Ishikawa (cell line): Measurements from ENCODE around the gene OR10X1.

ENCODE experiments used
- CEBPB ChIP-seq: IDR thresholded peaks from 2 replicates; pipeline ENCODE4 v1.6.1; 2012
- CREB1 ChIP-seq: IDR thresholded peaks from 2 replicates; pipeline ENCODE4 v1.6.1; 2012; ENCODE audit warnings: low read depth
- EP300 ChIP-seq: IDR thresholded peaks from 2 replicates; pipeline ENCODE4 v1.6.1; 2012; ENCODE audit warnings: borderline replicate concordance
- FOXM1 ChIP-seq: IDR thresholded peaks from 2 replicates; pipeline ENCODE4 v1.6.1; 2012; ENCODE audit warnings: low read depth, borderline replicate concordance
- NFIC ChIP-seq: IDR thresholded peaks from 2 replicates; pipeline ENCODE4 v1.6.1; 2012
- RAD21 ChIP-seq: IDR thresholded peaks from 2 replicates; pipeline ENCODE4 v1.6.1; 2012; ENCODE audit warnings: low read depth
- TAF1 ChIP-seq: IDR thresholded peaks from 2 replicates; pipeline ENCODE4 v1.6.1; 2012; ENCODE audit warnings: low read depth, mild to moderate bottlenecking
- TCF12 ChIP-seq: IDR thresholded peaks from 2 replicates; pipeline ENCODE4 v1.6.1; 2012; ENCODE audit warnings: low read depth
- TEAD4 ChIP-seq: IDR thresholded peaks from 2 replicates; pipeline ENCODE4 v1.6.1; 2012
- YY1 ChIP-seq: IDR thresholded peaks from 2 replicates; pipeline ENCODE4 v1.6.1; 2012; ENCODE audit warnings: low read depth
- ZBTB7A ChIP-seq: IDR thresholded peaks from 2 replicates; pipeline ENCODE4 v1.6.1; 2012; ENCODE audit warnings: low read depth
- TF ChIP-seq, protein P1 (sequence below): IDR thresholded peaks from 2 replicates; pipeline ENCODE4 v1.6.1; 2012; ENCODE audit warnings: low read depth, mild to moderate bottlenecking
- TF ChIP-seq, protein P2 (sequence below): IDR thresholded peaks from 2 replicates; pipeline ENCODE4 v1.6.1; 2012

DNA sequence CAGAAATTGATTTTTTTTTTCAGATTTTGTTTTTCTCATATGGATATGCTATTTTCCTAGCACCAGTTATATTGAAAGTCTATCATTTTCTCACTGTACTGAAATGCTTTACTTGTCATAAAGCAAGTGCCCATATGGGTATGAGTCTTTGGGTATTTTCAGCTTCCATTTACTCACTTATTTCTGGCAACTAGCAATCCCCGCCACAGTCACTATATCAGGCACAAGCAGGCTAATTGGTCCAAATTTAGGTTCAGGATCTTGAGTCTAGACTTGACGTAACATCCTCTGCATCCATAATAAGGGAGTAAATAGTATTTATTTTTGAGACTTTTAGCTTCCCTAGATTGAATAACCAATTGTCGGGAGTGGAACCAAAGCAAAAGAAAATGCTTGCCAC is 2.1 kb downstream of the OR10X1 start:
- no peak for TF ChIP-seq CEBPB
- no peak for TF ChIP-seq TEAD4
- TF ChIP-seq ZBTB7A: no peak
- TF ChIP-seq TAF1: no peak
- TF ChIP-seq RAD21: no peak
- TF ChIP-seq YY1: no peak
- TF ChIP-seq, protein P1, sequence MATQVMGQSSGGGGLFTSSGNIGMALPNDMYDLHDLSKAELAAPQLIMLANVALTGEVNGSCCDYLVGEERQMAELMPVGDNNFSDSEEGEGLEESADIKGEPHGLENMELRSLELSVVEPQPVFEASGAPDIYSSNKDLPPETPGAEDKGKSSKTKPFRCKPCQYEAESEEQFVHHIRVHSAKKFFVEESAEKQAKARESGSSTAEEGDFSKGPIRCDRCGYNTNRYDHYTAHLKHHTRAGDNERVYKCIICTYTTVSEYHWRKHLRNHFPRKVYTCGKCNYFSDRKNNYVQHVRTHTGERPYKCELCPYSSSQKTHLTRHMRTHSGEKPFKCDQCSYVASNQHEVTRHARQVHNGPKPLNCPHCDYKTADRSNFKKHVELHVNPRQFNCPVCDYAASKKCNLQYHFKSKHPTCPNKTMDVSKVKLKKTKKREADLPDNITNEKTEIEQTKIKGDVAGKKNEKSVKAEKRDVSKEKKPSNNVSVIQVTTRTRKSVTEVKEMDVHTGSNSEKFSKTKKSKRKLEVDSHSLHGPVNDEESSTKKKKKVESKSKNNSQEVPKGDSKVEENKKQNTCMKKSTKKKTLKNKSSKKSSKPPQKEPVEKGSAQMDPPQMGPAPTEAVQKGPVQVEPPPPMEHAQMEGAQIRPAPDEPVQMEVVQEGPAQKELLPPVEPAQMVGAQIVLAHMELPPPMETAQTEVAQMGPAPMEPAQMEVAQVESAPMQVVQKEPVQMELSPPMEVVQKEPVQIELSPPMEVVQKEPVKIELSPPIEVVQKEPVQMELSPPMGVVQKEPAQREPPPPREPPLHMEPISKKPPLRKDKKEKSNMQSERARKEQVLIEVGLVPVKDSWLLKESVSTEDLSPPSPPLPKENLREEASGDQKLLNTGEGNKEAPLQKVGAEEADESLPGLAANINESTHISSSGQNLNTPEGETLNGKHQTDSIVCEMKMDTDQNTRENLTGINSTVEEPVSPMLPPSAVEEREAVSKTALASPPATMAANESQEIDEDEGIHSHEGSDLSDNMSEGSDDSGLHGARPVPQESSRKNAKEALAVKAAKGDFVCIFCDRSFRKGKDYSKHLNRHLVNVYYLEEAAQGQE: no peak
- no peak for TF ChIP-seq NFIC
- TF ChIP-seq TCF12: no peak
- no peak for TF ChIP-seq EP300
- no peak for TF ChIP-seq FOXM1
- TF ChIP-seq CREB1: no peak
- TF ChIP-seq, protein P2, sequence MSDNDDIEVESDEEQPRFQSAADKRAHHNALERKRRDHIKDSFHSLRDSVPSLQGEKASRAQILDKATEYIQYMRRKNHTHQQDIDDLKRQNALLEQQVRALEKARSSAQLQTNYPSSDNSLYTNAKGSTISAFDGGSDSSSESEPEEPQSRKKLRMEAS: no peak
